NCI-H2227 (cell line): ENCODE data around the gene RAB10.
"Not testable (repeated sequence)": the region's sequence is repeated elsewhere in the genome, so short reads cannot be mapped to it uniquely, and the experiment has no call there.

Experiments
- DNase-seq: peaks from one replicate; lab custom pipeline; 2025; ENCODE audit not compliant: unreplicated experiment; lab: John Stamatoyannopoulos, UW

The RAB10 gene

DNA sequence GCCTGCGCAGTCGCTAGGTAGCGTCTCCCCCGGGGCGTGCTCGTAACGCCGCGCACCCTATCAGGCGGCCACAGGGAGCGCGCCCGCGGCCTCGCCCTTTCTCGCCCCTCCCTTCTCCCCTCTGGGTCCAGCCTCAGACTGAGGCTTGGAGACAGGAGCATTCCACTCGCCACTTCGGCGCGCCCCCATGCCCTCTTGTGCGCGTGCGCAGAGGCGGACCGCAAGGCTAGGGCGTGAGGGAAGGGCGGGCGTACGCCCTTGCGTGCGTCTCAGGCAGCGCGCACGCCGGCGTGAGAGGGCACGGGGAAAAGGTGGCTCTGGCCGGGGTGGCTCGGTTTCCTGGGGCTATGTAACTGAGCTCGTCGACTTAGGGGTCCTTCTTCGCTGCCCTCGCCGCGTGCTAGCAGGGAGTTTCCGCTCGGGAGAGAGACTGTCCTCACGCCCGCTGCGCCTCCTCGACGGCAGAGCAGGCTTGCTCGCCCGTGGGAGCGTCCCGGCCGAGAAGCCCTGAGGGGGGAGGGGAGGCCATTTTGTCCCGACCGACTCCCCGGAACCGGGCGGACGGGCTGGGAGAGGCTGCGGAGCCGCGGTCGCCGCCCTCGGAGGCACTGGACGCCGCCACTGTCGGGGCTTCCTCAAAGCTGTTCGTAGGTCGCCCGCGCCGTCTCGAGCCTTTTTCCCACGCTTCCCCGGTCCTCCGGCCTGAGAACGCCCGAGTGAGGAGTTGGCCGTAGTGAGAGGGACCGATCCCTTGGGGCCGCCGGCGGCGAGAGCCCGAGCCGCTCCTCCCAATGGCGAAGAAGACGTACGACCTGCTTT is at the start of gene RAB10:
Gene RAB10, plus strand, starts transcription at position 267 of the 819 bp plus-strand sequence. Its CDS starts 525 bp downstream, at position 792.
- DNase-seq, result peak; percentile 99

DNA sequence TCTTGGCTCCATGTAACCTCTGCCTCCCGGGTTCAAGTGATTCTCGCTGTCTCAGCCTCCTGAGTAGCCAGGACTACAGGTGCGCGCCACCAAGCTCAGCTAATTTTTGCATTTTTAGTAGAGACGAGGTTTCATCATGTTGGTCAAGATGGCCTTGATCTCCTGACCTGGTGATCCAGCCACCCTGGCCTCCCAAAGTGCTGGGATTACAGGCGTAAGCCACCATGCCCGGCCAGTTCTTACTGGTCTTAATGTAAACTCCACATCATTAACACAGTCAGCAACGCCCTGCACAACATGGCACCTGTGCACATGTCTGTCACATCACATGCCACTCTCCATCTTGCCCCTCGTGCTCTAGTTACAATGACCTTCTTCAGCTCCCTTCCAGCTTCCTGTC is 45.8 kb upstream of the RAB10 start:
- no peak for DNase-seq

DNA sequence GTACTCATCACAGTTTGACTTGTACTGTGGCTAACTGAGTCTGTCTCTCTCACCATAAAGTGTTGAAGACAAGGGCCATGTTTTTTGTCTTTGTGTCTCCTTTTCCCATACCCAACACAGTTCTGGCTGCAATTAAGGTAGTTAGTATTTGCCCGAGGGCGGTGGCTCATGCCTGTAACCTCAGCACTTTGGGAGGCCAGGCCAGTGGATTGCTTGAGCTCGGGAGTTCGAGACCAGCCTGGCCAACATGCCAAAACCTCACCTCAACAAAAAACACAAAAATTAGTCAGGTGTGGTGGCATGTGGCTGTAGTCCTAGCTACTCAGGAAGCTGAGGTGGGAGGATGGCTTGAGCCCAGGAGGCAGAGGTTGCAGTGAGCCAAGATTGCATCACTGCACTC is 44.7 kb upstream of the RAB10 start:
- no peak for DNase-seq

DNA sequence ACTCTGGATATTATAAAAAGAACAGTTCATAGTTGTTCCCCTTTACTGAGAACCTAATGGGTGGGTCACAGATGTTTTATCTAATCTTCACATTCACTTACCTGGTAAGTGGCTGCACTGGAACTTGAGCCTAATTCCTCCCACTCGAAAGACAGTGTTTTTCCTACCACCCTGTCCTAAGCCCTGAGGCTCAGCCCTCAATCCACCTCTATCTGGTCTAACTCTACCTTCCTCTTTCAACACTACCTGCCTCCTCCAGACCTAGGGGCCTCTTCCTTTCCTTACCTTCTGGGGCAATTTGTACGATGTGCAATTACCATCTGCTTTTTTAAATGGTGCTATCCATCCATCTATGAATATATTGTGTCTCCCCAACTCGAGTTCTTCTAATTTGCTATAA is 41.9 kb upstream of the RAB10 start:
- no peak for DNase-seq

- DNase-seq, result no peak
Measured at GRCh38 chr2:25992556-25992955, 41.3 kb upstream of the RAB10 start.

DNA sequence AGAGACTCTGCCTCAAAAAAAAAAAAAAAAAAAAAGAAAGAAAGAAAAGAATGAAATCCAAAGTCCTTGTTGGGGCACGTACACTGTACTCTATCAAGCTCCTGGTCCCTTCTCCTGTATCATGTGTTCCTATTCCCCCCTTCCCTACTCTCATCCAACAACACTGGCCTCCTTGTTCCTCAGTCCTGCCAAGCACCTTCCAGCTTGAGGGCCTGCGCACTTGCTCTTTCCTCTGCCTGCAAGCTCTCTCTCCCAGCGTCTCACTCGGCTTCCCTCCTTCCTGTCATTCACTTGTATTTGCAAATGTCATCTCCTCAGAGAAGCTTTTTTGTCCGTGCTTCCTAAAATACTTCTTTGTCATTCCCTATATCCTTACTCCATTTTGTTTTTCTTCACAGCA is 40.8 kb upstream of the RAB10 start:
- no peak for DNase-seq

- no peak for DNase-seq
Measured at GRCh38 chr2:25994509-25994908, 39.4 kb upstream of the RAB10 start.

DNA sequence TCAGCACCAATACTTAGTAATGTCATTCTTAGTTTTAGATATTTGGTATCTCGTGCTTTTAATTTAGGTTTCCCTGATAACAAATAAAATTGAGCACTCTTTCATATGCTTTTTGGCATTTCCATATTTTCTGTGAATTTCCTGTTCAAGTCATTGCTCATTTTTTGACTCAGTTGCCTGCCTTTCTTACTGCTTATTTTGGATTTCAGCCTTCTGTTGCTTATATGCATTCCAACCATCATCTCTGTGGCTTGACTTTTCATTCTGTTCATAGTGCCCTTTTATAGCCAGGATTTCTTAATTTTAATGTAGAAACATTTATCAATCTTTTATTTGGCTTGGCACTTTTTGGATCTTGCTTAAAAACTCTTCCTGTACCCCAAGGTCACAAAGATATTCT is 37.0 kb upstream of the RAB10 start:
- DNase-seq, result no peak

GRCh38 chr2:25998816-25999383 is 35.0 kb upstream of the RAB10 start:
- DNase-seq, result not testable (repeated sequence)

GRCh38 chr2:25999406-25999805 is 34.5 kb upstream of the RAB10 start:
- not testable (repeated sequence) for DNase-seq

DNA sequence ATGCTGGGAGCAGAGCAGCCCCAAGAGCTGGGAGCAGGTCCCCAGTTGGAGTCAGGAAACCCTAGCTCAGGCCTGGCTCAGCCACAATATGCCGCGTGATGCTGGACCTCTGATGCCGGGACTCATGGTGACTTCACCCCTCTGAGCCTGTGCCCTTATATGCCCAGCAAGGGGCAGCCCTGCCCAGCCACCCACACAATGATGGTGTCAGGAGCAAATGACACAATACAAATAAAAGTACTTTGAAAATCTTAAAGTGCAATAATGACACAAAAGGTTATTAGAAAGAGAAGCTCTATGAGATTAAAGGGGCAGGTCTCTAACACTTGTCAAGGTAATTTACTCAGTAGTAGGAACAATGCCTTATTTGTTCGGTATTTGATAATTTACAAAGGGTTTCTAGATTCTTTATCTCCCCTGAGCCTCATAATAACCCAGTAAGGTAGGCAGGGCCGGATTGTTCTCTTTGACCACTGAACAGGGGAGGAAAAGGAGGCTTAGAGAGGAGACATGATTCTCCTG is 33.3 kb upstream of the RAB10 start:
- no peak for DNase-seq

- DNase-seq, result no peak
Measured at GRCh38 chr2:26001743-26002351, 32.0 kb upstream of the RAB10 start.

DNA sequence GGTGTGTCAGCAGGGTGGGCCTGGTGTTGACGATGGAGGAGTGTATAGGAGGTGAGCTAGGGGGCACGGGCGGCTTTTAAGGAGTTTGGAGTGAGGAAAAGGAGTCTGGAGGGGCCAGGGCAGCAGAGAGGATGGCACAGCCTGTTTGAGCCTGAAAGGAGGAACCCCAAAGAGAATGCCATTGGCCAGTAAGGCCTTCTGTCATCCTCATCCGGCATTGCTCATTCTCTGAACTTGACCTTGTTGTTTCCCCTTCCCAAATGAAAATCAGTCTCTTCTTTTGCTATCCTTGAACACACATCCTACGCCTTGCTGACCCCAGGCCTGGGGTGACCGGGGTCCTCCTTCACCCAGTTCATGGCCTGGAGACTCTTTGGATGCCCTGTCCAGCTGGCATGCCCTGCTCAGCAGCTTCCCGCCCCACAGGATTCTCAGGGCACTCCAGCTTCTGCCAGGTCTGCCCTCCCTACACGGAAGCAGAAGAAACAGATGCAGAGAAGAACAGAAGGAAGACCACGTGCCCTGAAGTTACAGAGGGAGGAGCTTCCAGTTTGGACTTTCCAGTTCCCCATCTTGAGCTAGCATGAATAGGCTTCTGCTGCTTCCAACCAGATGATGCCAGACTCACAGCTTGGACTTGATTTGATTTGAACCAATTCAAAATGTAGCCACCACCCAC is 31.1 kb upstream of the RAB10 start:
- no peak for DNase-seq

- DNase-seq, result no peak
Measured at GRCh38 chr2:26008095-26008494, 25.8 kb upstream of the RAB10 start.

DNA sequence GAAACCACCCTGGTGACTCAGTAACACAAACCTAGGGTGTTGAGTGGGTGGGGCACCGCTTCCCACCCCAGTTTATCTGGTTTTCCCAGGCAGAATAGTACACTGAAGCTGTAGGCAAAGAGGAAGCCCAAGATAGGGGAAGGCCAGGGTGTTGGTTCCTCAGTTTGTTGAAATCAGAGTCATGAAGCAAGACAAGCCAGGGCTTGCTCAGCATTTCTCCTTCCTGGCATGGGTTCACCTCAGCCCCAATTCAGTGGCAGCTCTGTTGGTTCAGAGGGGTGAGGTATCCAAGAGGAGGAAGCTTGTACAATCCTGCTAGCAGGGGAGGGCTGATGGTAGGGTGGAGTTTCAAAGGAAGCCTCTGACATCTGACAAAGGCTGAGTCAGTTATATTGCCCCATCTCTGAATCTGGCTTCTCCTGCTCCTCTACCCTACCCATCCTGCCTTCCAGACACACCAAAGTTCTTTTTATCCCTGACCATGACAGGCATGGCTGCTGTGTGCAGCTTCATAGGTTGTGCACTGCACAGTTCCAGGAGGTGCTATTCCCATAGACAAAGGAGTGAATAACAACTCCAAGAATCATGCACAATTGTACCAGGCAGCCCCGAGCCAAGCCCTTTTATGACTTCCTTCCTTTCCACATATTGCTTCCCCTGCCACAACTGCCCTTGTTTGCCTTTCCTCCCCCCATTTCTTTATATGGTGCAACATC is 24.9 kb upstream of the RAB10 start:
- DNase-seq, result no peak

DNA sequence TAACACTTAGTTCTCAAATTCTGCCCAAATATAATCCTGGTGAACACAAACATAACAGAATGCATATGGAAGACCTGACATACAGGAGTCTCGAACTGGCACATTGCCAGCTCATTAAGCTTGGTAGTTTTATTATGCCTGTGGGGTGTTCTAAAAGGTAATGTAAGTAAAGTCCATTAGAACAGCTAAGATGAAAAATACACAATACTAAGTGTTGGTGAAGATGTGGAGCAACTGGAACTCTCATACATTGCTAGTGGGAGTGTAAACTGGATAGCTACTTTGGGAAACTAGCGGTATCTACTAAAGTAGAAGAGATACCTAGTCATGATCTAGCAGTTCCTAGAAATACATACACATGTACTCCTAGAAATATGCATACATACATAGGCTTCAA is 24.3 kb upstream of the RAB10 start:
- DNase-seq, result no peak

DNA sequence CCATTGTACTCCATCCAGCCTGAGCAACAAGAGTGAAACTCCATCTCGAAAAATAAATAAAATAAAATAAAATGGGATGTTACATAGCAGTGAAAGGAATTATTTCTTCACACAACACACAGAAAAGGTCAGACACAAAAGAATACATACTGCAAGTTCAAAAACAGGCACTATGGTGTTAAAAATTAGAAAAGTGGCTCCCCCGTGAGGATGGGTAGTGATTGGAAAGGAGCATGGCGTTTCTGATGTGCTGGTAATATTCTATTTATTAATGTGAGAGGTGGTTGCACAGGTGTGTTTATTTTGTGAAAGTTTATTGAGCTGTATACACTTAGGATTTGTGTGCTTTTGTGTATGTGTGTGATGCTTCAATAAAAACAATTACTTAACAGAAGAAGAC is 22.9 kb upstream of the RAB10 start:
- DNase-seq, result no peak

DNA sequence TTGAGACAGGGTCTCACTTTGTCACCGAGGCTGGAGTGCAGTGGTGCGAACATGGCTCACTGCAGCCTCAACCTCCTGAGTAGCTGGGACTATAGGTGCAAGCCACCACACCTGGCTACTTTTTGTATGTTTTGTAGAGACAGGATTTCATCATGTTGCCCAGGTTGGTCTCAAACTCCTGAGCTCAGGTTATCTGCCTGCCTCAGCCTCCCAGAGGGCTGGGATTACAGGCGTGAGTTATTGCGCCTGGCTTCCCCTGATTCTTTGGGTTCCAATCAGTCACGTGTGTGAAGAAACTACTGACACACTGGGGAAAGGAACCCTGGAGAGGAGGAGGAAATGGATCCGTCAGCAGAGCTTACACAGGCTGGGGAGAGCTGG is 22.3 kb upstream of the RAB10 start:
- DNase-seq, result no peak

DNA sequence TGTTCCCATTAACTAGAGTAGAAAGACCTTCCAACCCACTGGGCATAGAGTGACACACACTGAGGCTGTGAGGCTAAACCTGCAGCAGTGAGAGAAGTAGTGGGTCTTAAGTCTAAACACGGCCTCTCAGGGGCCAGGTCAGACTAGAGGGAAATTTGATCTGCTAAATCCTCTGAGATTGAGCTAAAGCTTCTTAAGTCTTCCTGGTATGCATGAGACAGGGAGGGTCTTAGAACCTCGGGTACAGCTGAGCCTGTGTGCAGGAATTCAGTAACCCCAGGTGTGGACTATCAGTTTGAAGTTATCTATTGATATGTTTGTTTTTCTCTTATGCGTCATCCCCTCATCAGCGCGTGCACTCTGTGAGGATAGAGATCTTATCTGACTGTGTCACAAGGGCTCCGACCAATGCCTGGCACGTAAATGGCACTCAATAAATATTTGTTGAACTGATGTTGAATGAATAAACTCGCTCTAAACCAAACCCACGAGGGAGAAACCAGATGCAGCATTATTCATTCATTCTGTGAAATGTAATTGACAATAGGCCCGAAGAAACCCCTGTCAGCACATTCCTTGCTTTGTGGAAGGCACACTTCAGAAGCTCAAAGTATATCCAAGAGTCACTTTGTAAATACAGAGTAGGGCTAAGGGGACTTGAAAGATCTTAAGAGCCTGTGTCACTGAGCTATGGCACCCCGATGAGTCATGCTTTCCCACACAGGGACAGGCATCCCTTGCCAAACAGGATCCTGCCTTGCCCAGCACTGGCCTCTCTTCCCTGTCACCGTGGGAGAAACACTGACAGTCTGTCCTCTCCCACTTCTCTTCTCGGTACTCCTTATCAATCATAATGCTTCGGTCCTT is 21.7 kb upstream of the RAB10 start:
- DNase-seq, result peak; percentile 14

- DNase-seq, result no peak
Measured at GRCh38 chr2:26013668-26014067, 20.2 kb upstream of the RAB10 start.
